ENCODE data around the gene CELF5.

DNA sequence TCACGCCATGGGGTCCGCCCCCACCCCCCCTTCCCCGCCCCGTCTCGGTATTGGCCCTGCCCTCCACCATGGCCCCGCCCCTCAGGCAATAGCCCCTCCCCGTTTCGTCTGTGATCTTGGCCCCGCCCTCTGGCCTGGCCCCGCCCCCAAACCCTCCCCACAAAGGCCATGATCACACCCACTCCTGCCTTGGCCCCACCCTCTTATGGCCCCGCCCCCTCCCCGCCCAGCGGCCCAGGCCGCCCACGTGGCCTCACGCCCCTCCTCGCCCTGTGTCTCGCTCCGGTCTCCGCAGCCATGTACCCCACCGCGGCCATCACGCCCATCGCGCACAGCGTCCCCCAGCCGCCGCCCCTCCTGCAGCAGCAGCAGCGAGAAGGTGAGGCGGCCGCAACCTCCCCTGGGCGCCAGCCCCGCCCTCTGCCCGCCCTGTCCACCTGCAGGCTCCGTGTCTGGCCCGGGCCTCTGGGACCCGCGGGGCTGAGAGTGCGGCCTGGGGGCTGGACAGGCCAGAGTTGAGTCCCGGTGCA lies 61.3 kb downstream of the CELF5 start:
- TF ChIP-seq POLR2A (IDR thresholded peaks at IDR 0.05) (no peak), CTCF (IDR thresholded peaks at IDR 0.05 in 4 of 5, conservative IDR thresholded peaks at IDR 0.05 in 1 of 5) (no peak)

Measured in gastrocnemius medialis (tissue), 4 donors.